Measurements from ENCODE around the gene GOLIM4.
"Not testable (repeated sequence)": the region's sequence is repeated elsewhere in the genome, so short reads cannot be mapped to it uniquely, and the experiment has no call there.

Gene GOLIM4

DNA sequence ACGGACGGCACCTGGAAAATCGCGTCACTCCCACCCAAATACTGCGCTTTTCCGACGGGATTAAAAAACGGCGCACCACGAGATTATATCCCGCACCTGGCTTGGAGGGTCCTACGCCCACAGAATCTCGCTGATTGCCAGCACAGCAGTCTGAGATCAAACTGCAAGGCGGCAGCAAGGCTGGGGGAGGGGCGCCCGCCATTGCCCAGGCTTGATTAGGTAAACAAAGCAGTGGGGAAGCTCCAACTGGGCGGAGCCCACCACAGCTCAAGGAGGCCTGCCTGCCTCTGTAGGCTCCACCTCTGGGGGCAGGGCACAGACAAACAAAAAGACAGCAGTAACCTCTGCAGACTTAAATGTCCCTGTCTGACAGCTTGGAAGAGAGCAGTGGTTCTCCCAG lies 84.4 kb downstream of the GOLIM4 start:
- not testable (repeated sequence) for FAIRE-seq; DNase-seq (ENCODE audit: extremely low spot score, insufficient read length, low read depth)

GRCh38 chr3:168006584-168006983 lies 89.1 kb downstream of the GOLIM4 start:
- no peak for DNase-seq (ENCODE audit: extremely low spot score, insufficient read length, low read depth)
- no peak for FAIRE-seq

DNA sequence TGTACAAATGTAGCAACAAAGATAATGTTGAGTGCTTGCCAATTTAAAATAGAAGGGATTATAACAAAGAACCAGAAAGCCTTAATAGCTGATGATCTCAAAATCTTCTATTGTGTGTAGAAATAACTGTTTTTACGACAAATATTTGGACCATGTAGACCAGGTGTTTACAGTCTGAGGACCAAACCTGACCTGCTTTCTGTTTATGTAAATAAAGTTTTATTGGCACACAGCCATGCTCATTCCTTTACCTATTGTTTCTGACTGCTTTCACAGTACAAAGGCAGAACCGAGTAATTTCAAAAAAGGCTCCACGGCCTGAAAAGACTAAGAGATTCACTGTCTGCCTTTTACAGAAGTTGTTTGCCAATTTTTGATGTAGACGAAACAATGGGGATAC lies 91.8 kb downstream of the GOLIM4 start:
- DNase-seq (ENCODE audit: extremely low spot score, insufficient read length, low read depth), result no peak
- FAIRE-seq, result no peak

- DNase-seq (ENCODE audit: extremely low spot score, insufficient read length, low read depth) (no peak), FAIRE-seq (no peak)
These were observed 92.8 kb downstream of the GOLIM4 start for GRCh38 chr3:168002786-168003368.

GRCh38 chr3:168001244-168001643 lies 94.5 kb downstream of the GOLIM4 start:
- no peak for DNase-seq (ENCODE audit: extremely low spot score, insufficient read length, low read depth)
- FAIRE-seq, result no peak

- DNase-seq (ENCODE audit: extremely low spot score, insufficient read length, low read depth) (no peak), FAIRE-seq (no peak)
These were observed 97.5 kb downstream of the GOLIM4 start for GRCh38 chr3:167998253-167998652.

DNA sequence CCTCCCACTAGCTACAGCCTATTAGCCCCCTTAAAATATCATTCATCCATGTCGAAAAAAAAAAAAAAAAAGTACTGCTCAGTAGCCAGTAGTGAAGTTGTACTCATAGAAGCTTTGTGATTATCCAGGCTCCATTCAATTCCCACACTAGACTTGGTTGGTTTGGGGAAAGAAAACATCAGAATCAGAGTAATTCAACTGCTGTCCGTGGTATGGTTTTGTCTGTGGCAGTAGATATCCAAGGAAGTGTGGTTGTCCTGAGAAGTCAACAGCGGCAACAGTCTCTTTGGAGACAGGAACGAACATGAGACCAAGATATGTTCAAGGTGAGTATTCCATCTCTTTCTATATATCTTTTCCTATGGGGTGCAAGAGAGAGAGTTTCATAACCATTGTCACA lies 99.2 kb downstream of the GOLIM4 start:
- DNase-seq (ENCODE audit: extremely low spot score, insufficient read length, low read depth), result no peak
- no peak for FAIRE-seq

- FAIRE-seq, result no peak
- DNase-seq (ENCODE audit: extremely low spot score, insufficient read length, low read depth), result no peak
These were observed 103.3 kb downstream of the GOLIM4 start for GRCh38 chr3:167992381-167992780.

DNA sequence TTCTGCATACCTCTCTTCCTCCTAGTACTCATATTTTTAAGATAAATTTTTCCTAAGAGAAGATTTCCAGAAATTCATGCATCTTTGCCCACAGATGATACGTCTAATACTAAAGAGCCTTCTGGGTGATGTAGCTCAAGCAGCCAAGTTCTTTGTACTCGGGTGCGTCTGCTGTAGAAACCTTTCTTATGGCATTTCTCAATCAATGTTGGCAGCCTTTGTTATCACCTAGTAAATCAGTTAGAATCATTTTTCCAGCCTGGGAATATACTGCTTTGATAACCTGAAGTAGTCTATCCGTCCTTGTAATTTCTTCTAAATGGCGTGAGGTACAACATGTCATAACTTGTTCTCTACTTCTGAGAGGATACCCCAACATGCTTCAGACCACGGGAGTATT lies 104.5 kb downstream of the GOLIM4 start:
- FAIRE-seq (no peak), DNase-seq (ENCODE audit: extremely low spot score, insufficient read length, low read depth) (no peak)

- DNase-seq (ENCODE audit: extremely low spot score, insufficient read length, low read depth), result no peak
- no peak for FAIRE-seq
These were observed 105.7 kb downstream of the GOLIM4 start for GRCh38 chr3:167989999-167990398.

GRCh38 chr3:167989066-167989465 lies 106.7 kb downstream of the GOLIM4 start:
- DNase-seq (ENCODE audit: extremely low spot score, insufficient read length, low read depth), result no peak
- no peak for FAIRE-seq

DNA sequence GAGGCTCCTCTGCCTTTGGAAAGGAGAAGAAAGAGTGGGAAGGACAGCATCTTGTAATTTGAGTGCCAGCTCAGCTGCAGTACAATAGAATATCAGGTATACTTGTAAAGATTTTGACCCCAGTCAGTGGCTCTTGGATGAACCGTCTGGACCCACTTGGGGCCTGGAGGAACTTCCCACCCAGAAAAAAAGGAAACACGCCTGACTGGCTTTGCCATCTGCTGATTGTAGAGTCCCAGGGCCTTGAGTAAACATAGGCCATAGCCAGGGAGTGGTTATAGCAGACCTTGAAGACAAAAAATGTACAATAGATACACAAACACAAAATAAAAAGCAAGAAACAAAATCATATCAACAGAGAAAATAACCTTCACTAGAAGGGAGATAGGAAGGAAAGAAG lies 112.1 kb downstream of the GOLIM4 start:
- FAIRE-seq (no peak), DNase-seq (ENCODE audit: extremely low spot score, insufficient read length, low read depth) (no peak)

GRCh38 chr3:167978486-167978885 lies 117.2 kb downstream of the GOLIM4 start:
- DNase-seq (ENCODE audit: extremely low spot score, insufficient read length, low read depth) (no peak), FAIRE-seq (no peak)

DNA sequence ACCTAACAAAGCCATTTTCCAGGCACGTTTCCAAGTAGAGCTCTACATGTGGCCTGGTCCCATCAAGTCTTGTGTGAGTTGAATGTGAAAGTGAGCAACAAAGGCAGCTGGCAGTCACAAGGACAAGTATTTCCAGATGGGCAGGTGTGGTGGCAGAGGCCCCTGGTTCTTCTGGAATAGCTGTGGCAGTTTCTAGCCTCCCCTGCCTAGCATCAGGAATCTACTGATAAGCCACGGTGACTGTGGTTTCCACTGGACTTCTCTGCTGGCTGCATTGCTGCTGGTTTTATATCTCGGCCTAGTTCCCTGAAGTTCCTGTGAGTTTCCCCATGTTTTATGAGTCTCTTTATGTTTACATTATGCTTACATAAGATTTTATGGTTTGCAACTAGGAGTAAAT lies 117.7 kb downstream of the GOLIM4 start:
- FAIRE-seq, result no peak
- DNase-seq (ENCODE audit: extremely low spot score, insufficient read length, low read depth), result no peak

- DNase-seq (ENCODE audit: extremely low spot score, insufficient read length, low read depth) (no peak), FAIRE-seq (no peak)
These were observed 119.0 kb downstream of the GOLIM4 start for GRCh38 chr3:167976516-167977361.

GRCh38 chr3:167973901-167974300 lies 121.8 kb downstream of the GOLIM4 start:
- no peak for FAIRE-seq

DNA sequence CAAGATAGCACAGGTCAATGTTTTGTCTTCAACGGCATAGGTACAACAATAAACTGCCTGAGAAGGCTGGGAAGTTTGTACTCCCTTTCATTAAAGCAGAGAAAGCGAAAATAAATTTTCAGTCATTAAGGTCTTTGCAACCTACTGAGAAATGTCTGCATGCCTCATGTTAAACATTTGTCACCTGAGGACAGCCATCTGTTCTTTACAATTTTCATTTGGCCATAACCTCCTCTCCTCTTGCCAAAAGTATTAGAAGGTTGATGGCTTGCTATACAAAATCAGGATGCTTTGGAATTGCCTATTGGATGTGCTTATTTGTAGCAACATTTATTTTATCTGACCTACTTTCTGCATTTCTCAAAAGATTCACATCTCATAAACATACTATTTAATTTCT lies 122.7 kb downstream of the GOLIM4 start:
- DNase-seq (ENCODE audit: extremely low spot score, insufficient read length, low read depth) (no peak), FAIRE-seq (no peak)

More at GRCh38 chr3:167973901-167974300, 121.8 kb downstream of the GOLIM4 start:
- no peak for DNase-seq (ENCODE audit: extremely low spot score, insufficient read length, low read depth)

GRCh38 chr3:167972502-167972901 lies 123.2 kb downstream of the GOLIM4 start:
- FAIRE-seq (no peak), DNase-seq (ENCODE audit: extremely low spot score, insufficient read length, low read depth) (no peak)

DNA sequence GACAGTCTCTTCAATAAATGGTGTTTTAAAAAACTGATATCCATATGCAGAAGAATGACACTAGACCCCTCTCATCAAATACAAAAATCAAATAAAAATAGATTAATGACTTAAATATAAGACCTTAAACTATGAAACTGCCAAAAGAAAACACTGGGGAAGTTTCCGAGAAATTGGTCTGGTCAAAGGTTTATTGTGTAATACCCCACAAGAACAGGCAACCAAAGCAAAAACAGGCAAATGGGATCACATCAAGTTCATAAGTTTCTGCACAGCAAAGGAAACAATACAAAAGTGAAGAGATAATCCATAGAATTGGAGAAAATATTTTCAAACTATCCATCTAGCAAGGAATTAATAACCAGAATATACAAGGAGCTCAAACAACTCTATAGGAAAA lies 126.2 kb downstream of the GOLIM4 start:
- no peak for FAIRE-seq

DNA sequence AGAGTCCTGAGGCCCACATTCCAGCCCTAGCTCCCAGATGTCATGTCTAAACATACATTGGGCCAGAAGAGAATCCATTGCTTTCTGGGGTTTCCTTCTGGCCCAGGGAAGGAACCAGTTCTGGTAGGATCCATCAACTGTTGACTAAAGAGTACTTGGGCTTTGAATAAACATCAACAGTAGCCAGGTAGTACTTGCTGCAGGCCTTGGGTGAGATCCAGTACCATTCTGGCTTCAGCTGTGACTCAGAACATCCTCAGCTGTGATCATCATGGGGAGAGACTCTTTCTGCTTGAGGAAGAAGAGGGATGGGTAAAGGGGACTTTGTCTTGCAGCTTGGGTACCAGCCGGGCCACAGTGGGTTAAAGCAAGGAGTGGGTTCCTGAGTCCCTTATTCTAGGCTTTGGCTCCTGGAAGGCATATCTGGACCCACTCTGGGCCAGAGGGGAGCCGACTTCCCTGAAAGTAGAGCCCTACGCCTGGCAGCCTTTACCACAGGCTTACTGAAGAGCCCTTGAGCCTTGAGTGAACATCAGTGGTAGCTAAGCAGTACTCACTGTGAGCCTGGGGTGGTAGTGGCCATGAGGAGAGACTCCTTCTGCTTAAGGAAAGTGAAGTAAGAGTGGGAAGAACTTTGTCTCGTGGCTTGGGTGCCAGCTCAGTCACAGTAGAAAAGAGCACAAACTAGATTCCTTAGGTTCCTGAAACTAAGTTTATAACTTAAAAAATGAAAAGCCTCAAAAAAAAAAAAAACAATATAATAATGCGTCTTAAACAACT lies 128.3 kb downstream of the GOLIM4 start:
- FAIRE-seq (no peak), DNase-seq (ENCODE audit: extremely low spot score, insufficient read length, low read depth) (no peak)

More for the DNA sequence above, 126.2 kb downstream of the GOLIM4 start:
- no peak for DNase-seq (ENCODE audit: extremely low spot score, insufficient read length, low read depth)

Measured in GM18507 (cell line).